Measurements from ENCODE around the gene ARHGAP24. TPM values are rescaled to one million over a fixed set of nuclear protein-coding genes. Genes with fewer than 3 reads are reported as not detected.

The ARHGAP24 gene
- total RNA-seq, 1 donor from 2014 or later = not detected

GRCh38 chr4:85722401-85722800 is 247.5 kb downstream of the ARHGAP24 start:
- Mint-ChIP-seq H3K36me3 (ENCODE audit: low read depth) (no peaks in the 10 kb centered on the region), H3K27ac (no peak overlapping the region), H3K4me1 (ENCODE audit: low read depth) (no peaks in the 10 kb centered on the region), H3K4me3 (no peak overlapping the region), H3K9me3 (no peaks in the 10 kb centered on the region), H3K27me3 (ENCODE audit: insufficient read depth) (no peaks in the 10 kb centered on the region)
- intact Hi-C loops (cut with micrococcal nuclease) = no loop called here
- DNase-seq (ENCODE audit: low spot score) = no peak

- Mint-ChIP-seq H3K9me3 (no peaks in the 10 kb centered on the region), H3K27ac (no peak overlapping the region), H3K27me3 (ENCODE audit: insufficient read depth) (no peaks in the 10 kb centered on the region), H3K4me1 (ENCODE audit: low read depth) (no peaks in the 10 kb centered on the region), H3K4me3 (no peak overlapping the region), H3K36me3 (ENCODE audit: low read depth) (no peaks in the 10 kb centered on the region)
- no peak for DNase-seq (ENCODE audit: low spot score)
- intact Hi-C loops (cut with micrococcal nuclease) = no loop called here
These were observed 247.9 kb downstream of the ARHGAP24 start for GRCh38 chr4:85722807-85723206.

- Mint-ChIP-seq H3K36me3 (ENCODE audit: low read depth) (no peaks in the 10 kb centered on the region), H3K4me1 (ENCODE audit: low read depth) (no peaks in the 10 kb centered on the region), H3K27ac (no peak overlapping the region), H3K4me3 (no peak overlapping the region), H3K27me3 (ENCODE audit: insufficient read depth) (no peaks in the 10 kb centered on the region), H3K9me3 (no peaks in the 10 kb centered on the region)
- intact Hi-C loops (cut with micrococcal nuclease) = no loop called here
- no peak for DNase-seq (ENCODE audit: low spot score)
These were observed 250.0 kb downstream of the ARHGAP24 start for GRCh38 chr4:85724791-85725563.

- Mint-ChIP-seq H3K4me1 (ENCODE audit: low read depth) (no peaks in the 10 kb centered on the region), H3K4me3 (no peak overlapping the region), H3K9me3 (no peaks in the 10 kb centered on the region), H3K27me3 (ENCODE audit: insufficient read depth) (no peaks in the 10 kb centered on the region), H3K36me3 (ENCODE audit: low read depth) (no peaks in the 10 kb centered on the region), H3K27ac (no peak overlapping the region)
- no peak for DNase-seq (ENCODE audit: low spot score)
- intact Hi-C loops (cut with micrococcal nuclease) = no loop called here
These were observed 250.8 kb downstream of the ARHGAP24 start for GRCh38 chr4:85725721-85726170.

- intact Hi-C loops (cut with micrococcal nuclease) = no loop called here
- Mint-ChIP-seq H3K36me3 (ENCODE audit: low read depth) (no peaks in the 10 kb centered on the region), H3K27me3 (ENCODE audit: insufficient read depth) (no peaks in the 10 kb centered on the region), H3K27ac (no peak overlapping the region), H3K4me1 (ENCODE audit: low read depth) (no peaks in the 10 kb centered on the region), H3K9me3 (no peaks in the 10 kb centered on the region), H3K4me3 (no peak overlapping the region)
- DNase-seq (ENCODE audit: low spot score) = no peak
These were observed 251.6 kb downstream of the ARHGAP24 start for GRCh38 chr4:85726555-85726954.

- DNase-seq (ENCODE audit: low spot score) = no peak
- no peak overlapping the region for H3K27ac Mint-ChIP-seq
- no peak overlapping the region for H3K4me3 Mint-ChIP-seq
- no peaks in the 10 kb centered on the region for H3K27me3 Mint-ChIP-seq (ENCODE audit: insufficient read depth)
- no peaks in the 10 kb centered on the region for H3K9me3 Mint-ChIP-seq
- H3K4me1 Mint-ChIP-seq (ENCODE audit: low read depth) = no peaks in the 10 kb centered on the region
- intact Hi-C loops (cut with micrococcal nuclease) = no loop called here
- no peaks in the 10 kb centered on the region for H3K36me3 Mint-ChIP-seq (ENCODE audit: low read depth)
These were observed 253.5 kb downstream of the ARHGAP24 start for GRCh38 chr4:85728464-85728863.

- H3K4me3 Mint-ChIP-seq = no peak overlapping the region
- no peaks in the 10 kb centered on the region for H3K4me1 Mint-ChIP-seq (ENCODE audit: low read depth)
- no peak overlapping the region for H3K27ac Mint-ChIP-seq
- no peaks in the 10 kb centered on the region for H3K27me3 Mint-ChIP-seq (ENCODE audit: insufficient read depth)
- intact Hi-C loops (cut with micrococcal nuclease) = no loop called here
- no peaks in the 10 kb centered on the region for H3K36me3 Mint-ChIP-seq (ENCODE audit: low read depth)
- no peaks in the 10 kb centered on the region for H3K9me3 Mint-ChIP-seq
- no peak for DNase-seq (ENCODE audit: low spot score)
These were observed 257.2 kb downstream of the ARHGAP24 start for GRCh38 chr4:85732124-85732523.

GRCh38 chr4:85733798-85734197 is 258.8 kb downstream of the ARHGAP24 start:
- no peak overlapping the region for H3K27ac Mint-ChIP-seq
- H3K4me1 Mint-ChIP-seq (ENCODE audit: low read depth) = no peaks in the 10 kb centered on the region
- H3K27me3 Mint-ChIP-seq (ENCODE audit: insufficient read depth) = no peaks in the 10 kb centered on the region
- DNase-seq (ENCODE audit: low spot score) = no peak
- intact Hi-C loops (cut with micrococcal nuclease) = no loop called here
- H3K9me3 Mint-ChIP-seq = no peaks in the 10 kb centered on the region
- no peak overlapping the region for H3K4me3 Mint-ChIP-seq
- H3K36me3 Mint-ChIP-seq (ENCODE audit: low read depth) = no peaks in the 10 kb centered on the region

- no peaks in the 10 kb centered on the region for H3K9me3 Mint-ChIP-seq
- no peaks in the 10 kb centered on the region for H3K27me3 Mint-ChIP-seq (ENCODE audit: insufficient read depth)
These were observed 259.5 kb downstream of the ARHGAP24 start for GRCh38 chr4:85734424-85734831.

GRCh38 chr4:85736571-85736970 is 261.6 kb downstream of the ARHGAP24 start:
- intact Hi-C loops (cut with micrococcal nuclease) = no loop called here
- no peaks in the 10 kb centered on the region for H3K27me3 Mint-ChIP-seq (ENCODE audit: insufficient read depth)
- no peaks in the 10 kb centered on the region for H3K9me3 Mint-ChIP-seq
- no peak overlapping the region for H3K27ac Mint-ChIP-seq
- H3K4me3 Mint-ChIP-seq = no peak overlapping the region
- no peaks in the 10 kb centered on the region for H3K36me3 Mint-ChIP-seq (ENCODE audit: low read depth)
- H3K4me1 Mint-ChIP-seq (ENCODE audit: low read depth) = no peaks in the 10 kb centered on the region
- no peak for DNase-seq (ENCODE audit: low spot score)

More at GRCh38 chr4:85734424-85734831, 259.5 kb downstream of the ARHGAP24 start:
- H3K36me3 Mint-ChIP-seq (ENCODE audit: low read depth) = no peaks in the 10 kb centered on the region
- intact Hi-C loops (cut with micrococcal nuclease) = no loop called here
- H3K4me1 Mint-ChIP-seq (ENCODE audit: low read depth) = no peaks in the 10 kb centered on the region
- no peak for DNase-seq (ENCODE audit: low spot score)
- no peak overlapping the region for H3K4me3 Mint-ChIP-seq
- no peak overlapping the region for H3K27ac Mint-ChIP-seq

- no peak for DNase-seq (ENCODE audit: low spot score)
- intact Hi-C loops (cut with micrococcal nuclease) = no loop called here
- H3K27me3 Mint-ChIP-seq (ENCODE audit: insufficient read depth) = no peaks in the 10 kb centered on the region
- no peaks in the 10 kb centered on the region for H3K4me1 Mint-ChIP-seq (ENCODE audit: low read depth)
- no peaks in the 10 kb centered on the region for H3K9me3 Mint-ChIP-seq
- no peaks in the 10 kb centered on the region for H3K36me3 Mint-ChIP-seq (ENCODE audit: low read depth)
- no peak overlapping the region for H3K27ac Mint-ChIP-seq
- no peak overlapping the region for H3K4me3 Mint-ChIP-seq
These were observed 262.3 kb downstream of the ARHGAP24 start for GRCh38 chr4:85737254-85737653.

- H3K4me1 Mint-ChIP-seq (ENCODE audit: low read depth) = no peaks in the 10 kb centered on the region
- no peaks in the 10 kb centered on the region for H3K36me3 Mint-ChIP-seq (ENCODE audit: low read depth)
- no peak overlapping the region for H3K4me3 Mint-ChIP-seq
- no peak overlapping the region for H3K27ac Mint-ChIP-seq
- DNase-seq (ENCODE audit: low spot score) = no peak
- H3K9me3 Mint-ChIP-seq = no peaks in the 10 kb centered on the region
- intact Hi-C loops (cut with micrococcal nuclease) = no loop called here
- H3K27me3 Mint-ChIP-seq (ENCODE audit: insufficient read depth) = no peaks in the 10 kb centered on the region
These were observed 263.8 kb downstream of the ARHGAP24 start for GRCh38 chr4:85738721-85739120.

GRCh38 chr4:85740431-85740861 is 265.5 kb downstream of the ARHGAP24 start:
- Mint-ChIP-seq H3K36me3 (ENCODE audit: low read depth) (no peaks in the 10 kb centered on the region), H3K9me3 (no peaks in the 10 kb centered on the region), H3K4me1 (ENCODE audit: low read depth) (no peaks in the 10 kb centered on the region), H3K27me3 (ENCODE audit: insufficient read depth) (no peaks in the 10 kb centered on the region), H3K4me3 (no peak overlapping the region), H3K27ac (no peak overlapping the region)
- intact Hi-C loops (cut with micrococcal nuclease) = no loop called here
- DNase-seq (ENCODE audit: low spot score) = no peak

GRCh38 chr4:85741381-85741780 is 266.4 kb downstream of the ARHGAP24 start:
- Mint-ChIP-seq H3K36me3 (ENCODE audit: low read depth) (no peaks in the 10 kb centered on the region), H3K9me3 (no peaks in the 10 kb centered on the region), H3K4me1 (ENCODE audit: low read depth) (no peaks in the 10 kb centered on the region), H3K27me3 (ENCODE audit: insufficient read depth) (no peaks in the 10 kb centered on the region), H3K27ac (no peak overlapping the region), H3K4me3 (no peak overlapping the region)
- intact Hi-C loops (cut with micrococcal nuclease) = no loop called here
- DNase-seq (ENCODE audit: low spot score) = no peak
